GM12873 (cell line): ENCODE results near the gene PXDN.

Source experiments
- CTCF ChIP-seq: IDR thresholded peaks from 2 replicates; pipeline ENCODE4 v1.5.1; 2012; ENCODE audit warnings: low read depth, mild to moderate bottlenecking, moderate library complexity, low read length, control low read depth; ENCODE audit not compliant: insufficient read depth; ENCODE audit errors: missing control alignments

Gene PXDN

GRCh38 chr2:1755436-1756191 is 11.3 kb upstream of the PXDN start:
- no peak for TF ChIP-seq CTCF

GRCh38 chr2:1754461-1755170 is 10.3 kb upstream of the PXDN start:
- no peak for TF ChIP-seq CTCF

- TF ChIP-seq CTCF, result no peak
Observed at GRCh38 chr2:1754046-1754445, 9.7 kb upstream of the PXDN start.

GRCh38 chr2:1752751-1753150 is 8.4 kb upstream of the PXDN start:
- TF ChIP-seq CTCF, result no peak

- TF ChIP-seq CTCF, result no peak
Observed at GRCh38 chr2:1751767-1752725, 7.7 kb upstream of the PXDN start.

- peak; percentile 69 for TF ChIP-seq CTCF
Observed at GRCh38 chr2:1750933-1751766, 6.8 kb upstream of the PXDN start.
